ENCODE measurements around the gene CIB2.

Gene CIB2

GRCh38 chr15:78177447-78177873 lies 46.2 kb upstream of the CIB2 start (continued):
- TF ChIP-seq ZNF404 (tag by site-specific recombination; IDR thresholded peaks at IDR 0.05) (no peak), SCRT1 (tag by site-specific recombination; IDR thresholded peaks at IDR 0.05; ENCODE audit: borderline replicate concordance) (peak; percentile 99), ZNF514 (tag by site-specific recombination; IDR thresholded peaks at IDR 0.05) (no peak), SP7 (tag by site-specific recombination; IDR thresholded peaks at IDR 0.05) (no peak), ZNF580 (tag by site-specific recombination; IDR thresholded peaks at IDR 0.05) (no peak), ZNF830 (tag by site-specific recombination; IDR thresholded peaks at IDR 0.05; ENCODE audit: low read depth) (no peak), PRDM1 (tag by site-specific recombination; IDR thresholded peaks at IDR 0.05) (no peak), ZFP37 (tag by site-specific recombination; IDR thresholded peaks at IDR 0.05) (0 out of 2 replicates have a peak, but pooled peaks have one; percentile 33), ZNF768 (tag by site-specific recombination; IDR thresholded peaks at IDR 0.05) (no peak), YY2 (tag by site-specific recombination; IDR thresholded peaks at IDR 0.05) (no peak), ZNF24 (tag by site-specific recombination; IDR thresholded peaks at IDR 0.05) (no peak), CTCF (tag by site-specific recombination; IDR thresholded peaks at IDR 0.05) (peak; percentile 71), INSM2 (tag by site-specific recombination; IDR thresholded peaks at IDR 0.05) (no peak), ZNF391 (tag by site-specific recombination; IDR thresholded peaks at IDR 0.05; ENCODE audit: borderline replicate concordance, low read depth) (no peak), ZFHX2 (tag by site-specific recombination; conservative IDR thresholded peaks at IDR 0.05) (no peak), TCF7L2 (IDR thresholded peaks at IDR 0.05; ENCODE audit: borderline replicate concordance, low read depth, low read length) (no peak), GLIS1 (tag by site-specific recombination; IDR thresholded peaks at IDR 0.05) (peak; percentile 56), ZNF701 (tag by site-specific recombination; IDR thresholded peaks at IDR 0.05) (no peak), SP3 (tag by site-specific recombination; IDR thresholded peaks at IDR 0.05) (no peak), HIC1 (tag by site-specific recombination; IDR thresholded peaks at IDR 0.05) (no peak), SCRT2 (tag by site-specific recombination; IDR thresholded peaks at IDR 0.05) (peak; percentile 99), KLF9 (tag by site-specific recombination; IDR thresholded peaks at IDR 0.05; ENCODE audit: low read depth) (no peak), ZNF26 (tag by site-specific recombination; IDR thresholded peaks at IDR 0.05) (no peak), ZNF654 (tag by site-specific recombination; IDR thresholded peaks at IDR 0.05; ENCODE audit: low read depth) (peak; percentile 53), ZBTB48 (tag by site-specific recombination; IDR thresholded peaks at IDR 0.05) (peak; percentile 67; the same call in 1 of the 2 replicates), PRDM10 (tag by site-specific recombination; IDR thresholded peaks at IDR 0.05) (peak; percentile 53; the same call in 1 of the 2 replicates), ZNF350 (tag by site-specific recombination; IDR thresholded peaks at IDR 0.05) (no peak), ZNF341 (tag by site-specific recombination; IDR thresholded peaks at IDR 0.05; ENCODE audit: low read depth) (no peak), ZNF785 (tag by site-specific recombination; IDR thresholded peaks at IDR 0.05) (no peak), ZNF626 (tag by site-specific recombination; IDR thresholded peaks at IDR 0.05) (no peak), MZF1 (tag by site-specific recombination; IDR thresholded peaks at IDR 0.05; ENCODE audit: borderline replicate concordance) (no peak)
